H1 (cell line): Measurements from ENCODE around the gene KISS1R. TPM values are rescaled to one million over a fixed set of nuclear protein-coding genes. Genes with fewer than 3 reads are reported as not detected.
A peak's percentile ranks its signal among the peaks of the same experiment; 100 is the strongest.

Experiments
- CTCF ChIA-PET: fragments of 300-600 bp; sonication (Branson Sonifier 250); formaldehyde crosslinking; loops from one replicate; lab custom pipeline; 2021; ENCODE audit not compliant: partially characterized antibody; lab: Charles Lee
- POLR2A ChIA-PET: fragments of 300-600 bp; sonication (Branson Sonifier 250); formaldehyde crosslinking; loops from one replicate; lab custom pipeline; 2021; ENCODE audit warnings: inconsistent platforms; ENCODE audit not compliant: partially characterized antibody; lab: Charles Lee
- DNase-seq, 2 experiments: peaks; one replicate each; pipeline versions ENCODE4 v3.0.0 to v3.0.0-alpha.2; 2010 to 2022; ENCODE audit warnings: low spot score in 2 of 2, low read depth in 1 of 2, mixed read lengths in 1 of 2
- FAIRE-seq: peaks from 2 replicates; lab custom pipeline; 2011; peaks lifted over from hg19 to GRCh38; lab: Jason Lieb, UNC
- H2AFZ ChIP-seq: 2 replicates; pipeline ENCODE4 v1.8.1; 2012; ENCODE audit warnings: low read length, inconsistent platforms
- H2AK5ac ChIP-seq: 2 replicates; pipeline ENCODE4 v1.6.1; 2013; ENCODE audit warnings: low read depth, low read length
- H2BK120ac ChIP-seq: replicated peaks from 2 replicates; pipeline ENCODE3; 2013; ENCODE audit warnings: low read depth, low read length, inconsistent platforms
- H2BK12ac ChIP-seq: 2 replicates; pipeline ENCODE4 v1.6.1; 2013; ENCODE audit warnings: low read depth, low read length
- H2BK15ac ChIP-seq: 2 replicates; pipeline ENCODE4 v1.6.1; 2013; ENCODE audit warnings: low read length
- H2BK20ac ChIP-seq: 2 replicates; pipeline ENCODE4 v1.6.1; 2013; ENCODE audit warnings: low read length
- H2BK5ac ChIP-seq: 2 replicates; pipeline ENCODE4 v1.6.1; 2013; ENCODE audit warnings: low read depth, low read length
- H3K14ac ChIP-seq: 2 replicates; pipeline ENCODE4 v1.6.1; 2013; ENCODE audit warnings: inconsistent platforms; ENCODE audit not compliant: insufficient read length
- H3K18ac ChIP-seq: 2 replicates; pipeline ENCODE4 v1.6.1; 2013; ENCODE audit warnings: low read length; ENCODE audit errors: extremely low read depth
- H3K23ac ChIP-seq: 2 replicates; pipeline ENCODE4 v1.6.1; 2013; ENCODE audit warnings: inconsistent platforms; ENCODE audit not compliant: insufficient read length
- H3K23me2 ChIP-seq: 2 replicates; pipeline ENCODE4 v1.6.1; 2013; ENCODE audit warnings: low read depth, low read length
- H3K27ac ChIP-seq: 2 replicates; pipeline ENCODE4 v1.6.1; 2011; ENCODE audit warnings: low read depth, low read length, inconsistent platforms
- H3K27me3 ChIP-seq, 4 experiments: replicated peaks in 1 of 4; 1 replicate in 1 of 4; 2 replicates in 3 of 4; pipeline versions ENCODE4 v1.6.1 to v1.8.1; 2011 to 2013; ENCODE audit warnings: low read length in 3 of 4, mild to moderate bottlenecking in 3 of 4, inconsistent platforms in 2 of 4, mixed read lengths in 2 of 4, moderate library complexity in 1 of 4; ENCODE audit not compliant: control insufficient read depth in 3 of 4, insufficient read depth in 3 of 4; ENCODE audit errors: extremely low read depth in 1 of 4
- H3K36me3 ChIP-seq, 4 experiments: 2 replicates each; pipeline versions ENCODE4 v1.6.1 to v1.8.1; 2011 to 2013; ENCODE audit warnings: mild to moderate bottlenecking in 4 of 4, low read length in 3 of 4, moderate library complexity in 2 of 4, control low read depth in 1 of 4, inconsistent platforms in 1 of 4; ENCODE audit not compliant: insufficient read depth in 4 of 4, control insufficient read depth in 2 of 4
- H3K4ac ChIP-seq: replicated peaks from 2 replicates; pipeline ENCODE3; 2013; ENCODE audit warnings: low read length, low read depth, mixed read lengths, inconsistent platforms; ENCODE audit not compliant: insufficient read length
- H3K4me1 ChIP-seq, 4 experiments: replicated peaks in 1 of 4; 1 replicate in 1 of 4; 2 replicates in 3 of 4; pipeline versions ENCODE4 v1.6.1 to v1.8.1; 2011 to 2013; ENCODE audit warnings: low read length in 3 of 4, inconsistent platforms in 2 of 4, mixed read lengths in 1 of 4; ENCODE audit not compliant: insufficient read depth in 4 of 4, control insufficient read depth in 3 of 4
- H3K4me2 ChIP-seq, 2 experiments: 2 replicates each; pipeline versions ENCODE4 v1.6.1 to v1.8.1; 2011 to 2013; ENCODE audit warnings: low read depth in 2 of 2, low read length in 2 of 2, control low read depth in 1 of 2, inconsistent platforms in 1 of 2, mild to moderate bottlenecking in 1 of 2; ENCODE audit not compliant: insufficient read depth in 1 of 2
- H3K4me3 ChIP-seq, 4 experiments: fragments of 200-600, 300-600 bp in 1 of 4; sonication (generic), shearing (Covaris generic), sonication (Bioruptor Twin) in 1 of 4; 2 replicates each; pipeline versions ENCODE4 v1.5.1 to v1.8.1; 2011 to 2016; ENCODE audit warnings: low read length in 4 of 4, low read depth in 3 of 4, control low read depth in 2 of 4, inconsistent platforms in 2 of 4, mild to moderate bottlenecking in 2 of 4, mixed read lengths in 1 of 4, moderate library complexity in 1 of 4; ENCODE audit not compliant: insufficient read depth in 2 of 4; ENCODE audit errors: extremely low read depth in 1 of 4
- H3K56ac ChIP-seq: replicated peaks from 2 replicates; pipeline ENCODE3; 2013; ENCODE audit warnings: low read depth, mild to moderate bottlenecking, mixed read lengths, low read length, inconsistent platforms; ENCODE audit not compliant: insufficient read length
- H3K79me1 ChIP-seq: 2 replicates; pipeline ENCODE4 v1.6.1; 2013; ENCODE audit warnings: low read depth, low read length, control low read depth
- H3K79me2 ChIP-seq, 2 experiments: 2 replicates each; pipeline versions ENCODE4 v1.6.1 to v1.8.1; 2012 to 2013; ENCODE audit warnings: low read length in 2 of 2, mild to moderate bottlenecking in 2 of 2, inconsistent platforms in 1 of 2; ENCODE audit not compliant: insufficient read depth in 2 of 2, control insufficient read depth in 1 of 2
- H3K9ac ChIP-seq, 4 experiments: replicated peaks in 1 of 4; 1 replicate in 1 of 4; 2 replicates in 3 of 4; pipeline versions ENCODE4 v1.6.1 to v1.8.1; 2011 to 2013; ENCODE audit warnings: low read depth in 3 of 4, low read length in 3 of 4, control low read depth in 2 of 4, mild to moderate bottlenecking in 2 of 4, moderate library complexity in 2 of 4, inconsistent platforms in 1 of 4; ENCODE audit errors: extremely low read depth in 1 of 4
- H3K9me3 ChIP-seq, 2 experiments: 2 replicates each; pipeline versions ENCODE4 v1.6.1 to v1.8.1; 2012 to 2013; ENCODE audit warnings: mild to moderate bottlenecking in 2 of 2, moderate library complexity in 2 of 2, control low read depth in 1 of 2, inconsistent platforms in 1 of 2, low read depth in 1 of 2, low read length in 1 of 2, mixed read lengths in 1 of 2; ENCODE audit not compliant: insufficient read depth in 2 of 2
- H4K20me1 ChIP-seq, 2 experiments: replicated peaks in 1 of 2; 2 replicates each; pipeline versions ENCODE3 to v1.8.1; 2011 to 2013; ENCODE audit warnings: inconsistent platforms in 2 of 2, low read length in 2 of 2, mild to moderate bottlenecking in 1 of 2; ENCODE audit not compliant: insufficient read depth in 2 of 2, control insufficient read depth in 1 of 2
- H4K5ac ChIP-seq: 2 replicates; pipeline ENCODE4 v1.6.1; 2013; ENCODE audit warnings: low read length, low read depth, mixed read lengths, inconsistent platforms; ENCODE audit not compliant: insufficient read length
- H4K8ac ChIP-seq: 2 replicates; pipeline ENCODE4 v1.8.0; 2013; ENCODE audit warnings: mild to moderate bottlenecking, moderate library complexity, low read length, inconsistent platforms; ENCODE audit not compliant: insufficient read depth; ENCODE audit errors: extremely low read depth
- H4K91ac ChIP-seq: replicated peaks from 2 replicates; pipeline ENCODE3; 2013; ENCODE audit warnings: low read length, mixed read lengths, inconsistent platforms; ENCODE audit not compliant: insufficient read length
- ATF3 ChIP-seq: IDR thresholded peaks from 2 replicates; pipeline ENCODE4 v1.6.1; 2011; ENCODE audit warnings: low read depth, mild to moderate bottlenecking, low read length; ENCODE audit not compliant: insufficient read depth
- EZH2 ChIP-seq: fragments of 200-600 bp; sonication (generic); IDR thresholded peaks from 2 replicates; pipeline ENCODE4 v1.7.1; 2012; ENCODE audit warnings: low read depth, mild to moderate bottlenecking, moderate library complexity, low read length, inconsistent platforms; ENCODE audit not compliant: severe bottlenecking
- JUN ChIP-seq: IDR thresholded peaks from 2 replicates; pipeline ENCODE4 v1.6.1; 2011; ENCODE audit warnings: low read depth, mild to moderate bottlenecking, improper control_type of control experiment, low read length
- NANOG ChIP-seq: IDR thresholded peaks from 2 replicates; pipeline ENCODE4 v1.6.1; 2011; ENCODE audit warnings: low read length, low read depth, mild to moderate bottlenecking, inconsistent platforms; ENCODE audit not compliant: insufficient read depth, poor library complexity, severe bottlenecking
- SAP30 ChIP-seq: fragments of 300-600 bp; sonication (generic); IDR thresholded peaks from 2 replicates; pipeline ENCODE4 v1.7.1; 2012; ENCODE audit warnings: low read length, moderate library complexity, mild to moderate bottlenecking, inconsistent platforms; ENCODE audit not compliant: insufficient read depth, insufficient replicate concordance
- SP2 ChIP-seq: IDR thresholded peaks from 2 replicates; pipeline ENCODE4 v1.6.1; 2012; ENCODE audit warnings: mild to moderate bottlenecking, low read length, inconsistent platforms
- WGBS, 2 experiments: shearing (Covaris generic) in 1 of 2; methylation state at CpG; one replicate each; pipeline versions ENCODE4 v1.1.6 to v1.1.7; 2013 to 2015; ENCODE audit warnings: low lambda C conversion rate in 2 of 2, mixed read lengths in 2 of 2, inconsistent platforms in 1 of 2, low coverage in 1 of 2, missing lambda C conversion rate in 1 of 2; ENCODE audit not compliant: insufficient replicate concordance in 2 of 2, insufficient coverage in 1 of 2, insufficient read length in 1 of 2; ENCODE audit errors: extremely low coverage in 1 of 2, missing lambda C conversion rate in 1 of 2; 5-methylcytosine and 5-hydroxymethylcytosine counted together
- polyA plus RNA-seq, 7 experiments: library from polyadenylated mRNA; depleted of rRNA in 3 of 7; stranded (reverse) in 5 of 7; unstranded in 2 of 7; fragments of >200 nt in 5 of 7; fragments of 200-250 nt in 2 of 7; gene quantifications; 1 replicate in 5 of 7; 2 replicates in 1 of 7; 4 replicates in 1 of 7; pipeline versions ENCODE4 v1.2.1 to v1.2.3, GENCODE V29; 2011 to 2013; ENCODE audit warnings: missing spikeins in 2 of 7, mixed read lengths in 2 of 7
- total RNA-seq: library from RNA; stranded (reverse); fragmentation: NEBNext Ultra II Directional; extraction: Animal tissue kit (Norgen Biotek cat#: 25700); gene quantifications from 2 replicates; pipeline ENCODE4 v1.2.1, GENCODE V29; 2021

The KISS1R gene
- total and polyA plus RNA-seq, 2 of the 8 experiments (the other 6 are each of a cell fraction or from before 2014, with no cell fraction given) = 2.3 to 2.7 TPM

GRCh38 chr19:912181-913079 lies 4.7 kb upstream of the KISS1R start:
- Histone ChIP-seq H3K9ac (no peak overlapping the region), H3K9me3 (no peaks in the 10 kb centered on the region), H3K27me3 (peaks cover 2 to 6% (median 3%) of the 10 kb centered on the region in 4 experiments; a peak in 6 of 7 replicates), H3K27ac (no peak overlapping the region), H3K4me2 (peak overlapping the region; percentile 49 to 71), H3K79me2 (peaks cover 0 to 26% of the 10 kb centered on the region in 2 experiments), H3K36me3 (peaks cover 0 to 3% (median 0%) of the 10 kb centered on the region in 4 experiments; a peak in 1 of 8 replicates), H2BK12ac (no peak overlapping the region), H4K5ac (peak overlapping the region; percentile 72), H2BK15ac (no peak overlapping the region), H3K18ac (no peak overlapping the region; the same call in 1 of the 2 replicates), H4K20me1 (peaks cover 11 to 13% of the 10 kb centered on the region in 2 experiments), H2BK20ac (no peak overlapping the region), H3K4ac (no peak overlapping the region), H4K8ac (no peak overlapping the region), H3K23me2 (peaks cover 7% of the 10 kb centered on the region; the same call in 1 of the 2 replicates), H2BK5ac (no peak overlapping the region), H4K91ac (no peak overlapping the region), H3K56ac (no peak overlapping the region), H2AK5ac (no peak overlapping the region), H2BK120ac (no peak overlapping the region), H3K4me3 (peak overlapping the region; percentile 68 to 95 (median 73)), H3K14ac (no peak overlapping the region), H3K4me1 (peaks cover 0 to 7% (median 3%) of the 10 kb centered on the region in 4 experiments; a peak in 3 of 7 replicates), H3K23ac (no peak overlapping the region), H3K79me1 (peaks cover 7% of the 10 kb centered on the region), H2AFZ (no peak overlapping the region)
- ChIA-PET CTCF (no interaction called here), POLR2A (no interaction called here)
- whole genome bisulfite sequencing, 2 experiments = 0% methylated on average over 1 of the region's 69 CpGs; no CpG with 5 or more reads in 1 of the 2 experiments
- FAIRE-seq (no peak), DNase-seq (no peak)
- no peak for TF ChIP-seq NANOG
- TF ChIP-seq JUN = no peak
- no peak for TF ChIP-seq SAP30
- TF ChIP-seq EZH2 = no peak
- TF ChIP-seq SP2 = no peak
- no peak for TF ChIP-seq ATF3
